ENCODE measurements around the gene GNB1.
"Not testable (repeated sequence)": the region's sequence is repeated elsewhere in the genome, so short reads cannot be mapped to it uniquely, and the experiment has no call there.

Gene GNB1

DNA sequence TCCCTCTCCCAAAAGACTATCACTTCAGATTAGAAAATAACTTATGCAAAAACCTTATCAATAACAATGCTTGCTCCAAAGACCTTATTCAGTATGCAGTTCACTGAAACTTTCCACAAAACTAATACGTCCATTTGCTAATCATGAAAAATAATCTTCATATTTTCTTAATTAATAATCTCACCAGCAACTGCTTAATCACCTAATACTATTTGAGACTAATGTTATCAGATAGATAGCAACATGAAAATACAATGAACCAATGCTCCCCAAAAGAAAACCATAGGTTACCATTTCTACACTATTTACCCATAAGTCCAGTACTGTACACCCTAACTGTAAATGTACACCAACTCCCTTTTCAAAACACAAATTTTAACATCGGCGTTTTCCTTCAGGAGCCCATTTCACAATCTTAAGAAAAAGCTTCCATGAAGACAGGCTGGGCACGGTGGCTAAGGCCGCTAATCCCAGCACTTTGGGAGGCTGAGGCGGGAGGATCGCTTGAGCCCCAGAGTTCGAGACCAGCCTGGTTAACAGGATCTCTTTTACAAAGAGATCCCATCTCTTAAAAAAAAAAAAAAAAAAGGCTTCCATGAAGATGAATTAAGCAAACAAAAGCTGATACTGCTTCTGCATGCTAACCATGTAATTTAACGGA, 1.7 kb downstream of the GNB1 start:
- DNase-seq, result no peak

DNA sequence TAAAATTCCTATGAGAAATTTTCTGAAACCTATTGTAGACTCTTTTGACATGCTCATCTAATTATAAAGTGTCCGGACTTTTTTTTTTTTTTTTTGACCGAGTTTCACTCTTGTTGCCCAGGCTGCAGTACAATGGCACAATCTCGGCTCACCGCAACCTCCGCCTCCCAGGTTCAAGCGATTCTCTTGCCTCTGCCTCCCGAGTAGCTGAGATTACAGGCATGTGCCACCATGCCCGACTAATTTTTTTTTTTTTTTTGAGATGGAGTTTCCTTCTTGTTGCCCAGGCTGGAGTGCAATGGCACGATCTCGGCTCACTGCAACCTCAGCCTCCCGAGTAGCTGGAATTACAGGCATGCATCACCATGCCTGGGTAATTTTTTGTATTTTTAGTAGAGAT, 7.0 kb downstream of the GNB1 start:
- not testable (repeated sequence) for DNase-seq

DNA sequence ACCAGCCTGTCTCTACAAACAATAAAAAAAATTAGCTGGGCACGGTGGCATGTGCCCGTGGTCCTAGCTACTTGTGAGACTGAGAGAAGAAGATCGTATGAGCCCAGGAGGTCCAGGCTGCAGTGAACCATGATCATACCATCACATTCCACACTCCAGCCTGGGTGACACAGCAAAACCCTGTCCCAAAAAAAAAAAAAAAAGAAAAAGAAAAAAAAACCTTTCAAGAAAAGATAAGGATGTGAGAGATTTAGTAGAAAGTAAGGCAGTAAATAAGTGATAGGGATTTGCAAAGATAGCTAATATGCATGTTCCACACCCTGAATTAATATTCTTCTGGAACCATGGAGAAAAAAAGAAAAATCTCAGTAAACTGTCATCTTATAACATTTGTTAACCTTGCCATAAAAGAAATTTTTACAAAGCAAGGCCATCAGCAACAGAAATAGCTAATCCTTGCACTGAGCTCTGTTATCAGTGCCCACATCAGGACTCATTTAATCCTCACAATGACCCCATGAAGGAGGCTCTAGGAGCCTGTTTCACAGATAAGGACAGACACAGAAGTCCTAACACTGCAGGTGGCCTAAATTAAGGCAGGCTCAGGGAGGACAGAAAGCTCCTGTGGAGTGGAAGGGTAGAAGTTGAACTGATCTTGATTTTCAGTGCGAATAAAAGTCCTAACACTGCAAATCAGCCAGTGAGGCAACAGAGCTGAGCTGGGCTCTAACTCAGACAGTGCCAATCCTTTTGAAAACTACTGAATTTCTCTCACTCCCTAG, 7.6 kb downstream of the GNB1 start:
- DNase-seq, result no peak

DNA sequence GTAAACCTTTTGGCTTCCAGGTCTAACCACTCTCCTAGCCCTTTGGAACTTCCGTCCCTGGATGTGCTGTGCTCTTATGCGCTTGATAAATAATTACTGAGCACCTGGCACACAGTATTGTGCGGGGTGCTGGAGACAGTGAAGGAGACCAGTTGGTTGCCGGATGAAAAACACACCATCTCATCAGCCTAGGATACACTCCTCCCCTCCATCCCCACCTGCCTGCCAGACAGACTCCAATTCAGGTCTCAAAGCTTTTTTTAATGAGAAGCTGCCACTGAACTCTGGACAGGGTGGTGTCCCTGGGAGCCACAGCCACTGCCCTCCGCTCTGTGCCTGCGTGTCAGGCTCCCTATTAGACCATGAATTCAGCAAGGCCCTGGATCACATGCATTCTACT, 9.2 kb downstream of the GNB1 start:
- no peak for DNase-seq

DNA sequence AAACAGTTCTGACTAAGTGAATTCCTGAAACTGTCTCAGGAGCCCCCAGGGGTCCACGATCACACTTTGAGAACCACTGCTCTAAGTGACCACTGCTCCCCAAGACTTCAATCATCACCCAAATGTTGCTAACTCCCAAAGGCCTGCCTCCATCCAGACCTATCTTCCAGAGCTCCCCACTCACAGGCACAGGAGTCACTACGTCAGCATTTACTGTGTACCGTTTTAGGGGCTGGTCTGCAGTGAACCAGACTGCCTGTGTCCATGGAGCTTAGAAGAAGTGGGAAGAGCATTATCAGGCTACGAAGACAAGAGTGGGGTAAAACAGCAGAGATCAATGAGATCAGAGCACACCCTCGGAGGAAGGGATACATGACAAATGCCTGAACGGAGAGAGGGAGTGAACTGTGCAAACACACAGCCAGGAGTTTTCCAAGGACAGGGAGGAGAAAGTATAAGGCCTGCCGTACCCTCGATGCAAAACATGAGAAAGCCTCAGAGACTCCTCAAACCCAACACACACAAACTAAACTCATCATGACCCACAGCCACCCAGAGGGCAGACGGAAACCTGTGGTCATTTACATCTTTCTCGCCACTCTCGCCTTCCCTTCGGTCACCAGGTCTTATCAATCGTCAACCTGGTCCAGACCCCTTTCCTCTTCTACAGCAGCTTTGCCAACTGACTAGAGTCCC, 10.1 kb downstream of the GNB1 start:
- no peak for DNase-seq

DNA sequence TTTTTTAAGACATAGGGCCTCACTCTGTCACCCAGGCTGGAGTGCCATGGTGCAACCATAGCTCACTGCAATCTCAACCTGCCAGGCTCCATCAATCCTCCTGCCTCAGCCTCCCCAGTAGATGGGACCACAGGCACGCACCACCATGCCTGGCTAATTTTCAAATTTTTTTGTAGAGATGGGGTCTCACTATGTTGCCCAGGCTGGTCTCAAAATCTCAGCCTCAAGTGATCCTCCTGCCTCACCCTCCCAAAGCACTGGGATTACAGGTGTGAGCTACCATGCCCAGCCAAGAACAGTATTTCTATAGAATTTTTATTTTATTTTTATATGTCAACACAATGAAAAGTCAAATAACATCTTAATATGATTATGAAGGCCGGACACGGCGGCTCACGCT, 10.9 kb downstream of the GNB1 start:
- DNase-seq, result no peak

DNA sequence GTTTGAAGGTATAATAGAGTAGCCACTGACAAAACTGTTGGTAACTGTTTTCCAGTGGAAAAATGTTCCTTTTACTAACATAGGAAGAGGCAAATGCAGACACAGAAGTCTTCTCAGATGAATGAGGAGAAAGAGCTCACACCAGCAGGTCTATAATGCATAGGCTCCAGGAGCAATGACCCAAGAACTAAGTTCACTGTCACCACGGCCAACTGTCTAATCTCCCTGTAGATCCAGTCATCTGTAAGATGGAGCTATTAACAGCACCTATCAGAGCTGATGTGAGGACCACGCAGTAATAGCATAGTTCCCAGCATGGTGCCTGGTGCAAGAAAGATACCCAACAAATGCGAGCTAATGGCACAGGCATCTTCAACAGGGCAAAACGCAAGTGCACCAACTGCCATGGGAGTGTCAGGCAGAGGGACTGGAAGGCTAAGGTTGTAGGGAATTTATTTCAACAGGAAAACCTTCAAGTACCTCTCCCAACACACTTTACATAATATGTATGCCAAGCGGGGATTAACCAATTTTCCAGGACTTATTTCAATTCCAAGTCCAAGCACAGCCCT, 12.9 kb downstream of the GNB1 start:
- DNase-seq, result no peak

DNA sequence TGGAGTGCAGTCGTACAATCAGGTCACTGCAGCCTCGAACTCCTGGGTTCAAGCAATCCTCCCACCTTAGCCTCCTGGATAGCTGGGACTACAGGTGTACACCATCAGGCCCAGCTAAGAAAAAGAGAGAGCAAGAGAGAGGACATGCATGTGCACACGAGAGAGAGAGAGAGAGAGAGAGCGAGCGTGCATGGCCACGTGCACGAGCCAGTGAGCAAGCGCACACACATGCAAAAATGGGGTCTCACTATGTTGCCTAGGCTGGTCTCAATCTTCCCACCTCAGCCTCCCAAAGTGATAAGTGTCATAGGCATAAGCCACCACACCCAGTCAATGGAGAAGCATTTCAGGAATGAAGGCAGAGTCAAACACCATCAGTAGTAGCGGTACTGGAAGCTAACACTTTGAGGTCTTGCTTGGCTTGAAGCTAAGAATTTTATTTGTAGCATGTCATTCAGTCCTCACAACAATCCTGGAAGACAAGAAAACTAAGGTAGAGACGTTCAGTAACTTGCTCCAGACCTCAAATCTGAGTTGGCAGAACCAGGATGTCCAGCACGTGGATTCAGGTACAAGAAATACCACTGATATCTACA, 14.5 kb downstream of the GNB1 start:
- no peak for DNase-seq

DNA sequence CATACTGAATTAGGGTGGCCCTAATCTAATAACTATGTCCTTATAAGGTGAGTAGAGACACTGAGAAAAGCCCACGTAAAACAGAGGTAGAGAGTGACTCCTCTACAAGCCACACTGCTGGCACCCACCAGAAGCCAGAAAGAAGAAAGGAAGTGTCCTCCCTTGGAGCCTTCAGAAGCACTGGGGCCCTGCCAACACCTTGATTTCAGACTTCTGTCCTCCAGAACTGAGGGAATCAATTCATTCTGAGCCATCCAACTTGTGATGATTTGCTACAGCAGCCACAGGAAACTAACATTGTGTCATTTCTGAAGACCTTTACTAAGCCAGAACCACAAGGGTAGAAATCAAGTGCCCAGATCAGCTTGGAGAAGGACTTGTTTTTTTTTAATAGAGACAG, 15.0 kb downstream of the GNB1 start:
- DNase-seq, result no peak

DNA sequence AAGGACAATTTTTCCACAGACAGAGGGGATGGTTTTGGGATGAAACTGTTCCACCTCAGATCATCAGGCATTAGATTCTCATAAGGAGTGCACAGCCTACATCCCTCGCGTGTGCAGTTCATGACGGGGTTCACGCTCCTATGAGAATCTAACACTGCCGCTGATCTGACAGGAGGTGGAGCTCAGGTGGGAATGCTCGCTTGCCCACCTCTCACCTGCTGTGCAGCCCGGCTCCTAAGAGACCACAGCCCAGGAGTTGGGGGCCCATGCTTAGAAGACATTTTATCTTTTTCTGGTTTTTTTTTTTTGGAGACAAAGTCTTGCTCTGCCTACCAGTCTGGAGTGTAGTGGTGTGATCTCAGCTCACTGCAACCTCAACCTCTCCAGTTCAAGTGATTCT, 16.0 kb downstream of the GNB1 start:
- no peak for DNase-seq

DNA sequence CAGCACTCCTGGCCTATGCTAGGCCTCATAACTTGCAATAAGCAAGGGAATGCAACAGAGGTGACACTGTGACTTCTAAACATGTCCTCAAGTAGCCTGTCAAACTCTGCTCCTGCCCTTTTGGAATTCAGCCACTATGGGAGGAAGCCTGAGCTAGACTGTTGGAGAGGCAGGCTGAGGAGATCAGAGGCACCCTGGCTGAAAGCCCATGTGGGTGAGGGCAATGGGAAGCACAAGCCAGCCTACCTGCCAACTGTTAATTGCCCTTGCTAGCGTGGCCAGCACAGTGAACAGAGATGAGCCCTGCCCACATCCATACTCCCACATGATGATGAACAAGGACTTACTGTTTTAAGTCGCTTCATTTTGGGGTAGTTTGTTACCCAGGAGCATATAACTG, 17.7 kb downstream of the GNB1 start:
- no peak for DNase-seq

DNA sequence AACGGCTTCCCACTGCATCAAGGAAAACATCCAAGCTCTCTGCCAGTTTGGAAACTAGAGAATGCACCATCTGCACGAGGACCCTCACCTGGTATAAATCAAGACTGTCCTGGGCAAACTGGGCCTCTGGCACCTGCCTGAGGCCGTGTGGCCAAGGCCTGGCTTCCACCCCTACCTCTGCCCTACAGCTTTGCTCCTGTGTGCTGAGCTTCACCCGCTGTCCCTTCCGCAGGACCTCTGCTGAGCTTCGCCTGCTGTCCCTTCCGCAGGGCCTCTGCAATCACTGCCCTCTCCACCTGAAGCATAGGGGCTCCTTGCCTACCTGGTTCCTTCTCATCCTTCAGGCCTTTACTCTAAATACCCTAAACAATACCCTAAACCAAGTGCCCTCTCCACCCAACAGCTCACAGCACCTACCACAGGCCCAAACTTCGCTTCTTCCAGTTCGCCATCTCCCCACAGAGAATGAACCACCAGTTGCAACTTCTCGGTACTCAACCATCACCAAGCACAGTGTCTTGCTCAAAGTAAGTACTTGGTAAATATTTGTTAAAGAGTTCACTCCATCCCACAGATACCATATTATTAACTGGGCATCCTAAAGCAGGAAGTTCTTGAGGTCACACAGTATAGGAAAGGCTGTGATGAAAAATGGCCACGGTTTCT, 18.4 kb downstream of the GNB1 start:
- no peak for DNase-seq

DNA sequence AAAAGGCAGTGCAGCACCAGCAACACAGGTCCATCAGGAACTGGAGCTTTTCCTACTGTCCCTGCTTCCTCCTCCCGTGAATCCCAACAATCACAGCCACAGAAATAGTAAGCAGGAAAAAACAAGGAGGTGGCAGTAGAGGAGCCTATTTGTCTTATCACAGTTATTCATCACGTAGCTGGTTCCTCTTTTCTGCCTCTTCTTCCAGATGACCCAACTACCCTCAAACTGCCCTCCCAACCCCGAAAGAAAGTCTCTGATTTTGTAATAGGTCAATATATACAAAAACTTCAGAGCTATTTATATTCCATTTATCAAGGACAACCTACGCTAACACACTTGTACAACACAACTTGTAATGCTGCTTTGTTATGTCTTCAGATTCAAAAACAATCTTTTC, 21.4 kb downstream of the GNB1 start:
- no peak for DNase-seq

DNA sequence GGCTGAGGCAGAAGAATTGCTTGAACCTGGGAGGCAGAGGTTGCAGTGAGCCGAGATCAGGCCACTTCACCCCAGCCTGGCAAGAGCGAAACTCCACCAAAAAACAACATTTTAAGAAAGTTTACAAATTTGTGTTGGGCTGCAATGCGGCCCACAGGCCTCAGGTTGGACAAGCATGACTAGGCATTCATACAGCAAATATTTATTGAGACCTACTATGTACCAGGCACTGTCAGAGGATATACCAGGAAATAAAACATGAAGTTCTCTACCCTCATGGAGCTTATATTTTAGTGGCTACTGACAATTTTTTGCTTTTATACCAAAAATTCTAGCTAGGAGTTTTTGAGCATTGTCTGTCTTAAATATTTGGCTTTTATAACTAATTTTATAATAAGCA, 23.7 kb downstream of the GNB1 start:
- no peak for DNase-seq

DNA sequence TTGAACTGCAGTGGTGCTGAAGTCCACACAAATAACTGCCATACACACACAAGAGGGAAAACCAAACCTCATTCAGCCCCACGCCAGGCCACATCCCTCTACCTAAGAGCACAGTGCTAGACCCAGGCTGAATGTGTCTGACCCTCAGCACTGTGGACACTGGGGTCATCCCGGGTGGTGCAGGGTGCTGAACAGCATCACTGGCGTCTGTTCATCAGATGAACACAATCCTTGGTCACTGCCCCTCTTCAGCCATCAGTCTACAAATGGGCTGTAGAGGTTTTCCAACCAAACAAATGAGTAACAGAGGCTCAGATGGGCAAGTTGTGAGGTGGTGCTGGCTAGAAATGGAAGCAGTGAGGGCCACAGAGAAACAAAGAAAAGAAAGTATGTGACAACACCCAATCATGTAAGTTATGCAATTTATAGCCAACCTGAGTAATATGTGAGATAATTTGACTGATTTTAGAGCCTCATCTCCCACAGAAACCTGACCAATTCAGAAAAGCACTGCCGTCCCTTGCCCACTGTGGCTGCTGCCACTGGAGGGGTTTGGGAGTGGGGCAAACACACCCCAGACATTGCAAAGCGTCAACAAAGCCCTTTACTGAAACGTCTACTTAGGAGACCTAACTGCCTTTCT, 27.9 kb downstream of the GNB1 start:
- DNase-seq, result no peak

DNA sequence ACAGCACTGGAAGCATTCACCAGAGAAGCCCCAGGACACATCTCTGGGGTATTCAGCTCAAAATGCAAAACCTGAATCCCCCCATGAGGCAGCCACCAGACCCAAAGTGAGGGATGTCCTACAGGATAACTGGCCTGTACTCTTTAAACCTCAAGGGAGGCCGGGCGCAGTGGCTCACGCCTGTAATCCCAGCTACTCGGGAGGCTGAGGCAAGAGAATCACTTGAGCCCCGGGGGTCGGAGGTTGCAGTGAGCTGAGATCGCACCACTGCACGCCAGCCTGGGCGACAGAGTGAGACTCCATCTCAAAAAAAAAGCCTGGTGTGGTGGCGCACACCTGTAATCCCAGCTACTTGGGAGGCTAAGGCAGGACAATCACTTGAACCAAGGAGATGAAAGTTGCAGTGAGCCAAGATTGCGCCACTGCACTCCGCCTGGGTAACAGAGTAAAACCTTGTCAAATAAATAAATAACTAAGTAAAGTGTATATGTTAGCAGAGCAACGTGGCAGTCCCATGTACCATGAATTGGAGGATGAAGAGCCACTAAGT, 29.1 kb downstream of the GNB1 start:
- not testable (repeated sequence) for DNase-seq

DNA sequence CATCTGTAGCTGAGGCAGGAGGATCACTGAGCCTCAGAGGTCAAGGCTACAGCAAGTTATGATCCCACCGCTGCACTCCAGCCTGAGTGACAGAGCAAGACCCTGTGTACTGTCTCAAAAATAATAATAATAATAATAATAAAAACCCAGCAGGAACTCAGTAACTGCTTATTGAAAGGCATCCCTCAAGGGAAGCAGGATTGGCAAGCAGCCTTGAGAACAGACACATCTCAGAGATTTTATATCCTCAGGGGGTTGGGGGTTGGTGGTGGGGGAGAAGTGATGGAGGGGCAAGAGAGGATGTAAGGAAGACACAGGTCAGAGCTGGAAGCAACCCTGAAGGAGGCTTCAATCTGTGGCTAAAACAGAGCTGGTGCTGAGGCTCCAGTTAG, 29.6 kb downstream of the GNB1 start:
- no peak for DNase-seq

DNA sequence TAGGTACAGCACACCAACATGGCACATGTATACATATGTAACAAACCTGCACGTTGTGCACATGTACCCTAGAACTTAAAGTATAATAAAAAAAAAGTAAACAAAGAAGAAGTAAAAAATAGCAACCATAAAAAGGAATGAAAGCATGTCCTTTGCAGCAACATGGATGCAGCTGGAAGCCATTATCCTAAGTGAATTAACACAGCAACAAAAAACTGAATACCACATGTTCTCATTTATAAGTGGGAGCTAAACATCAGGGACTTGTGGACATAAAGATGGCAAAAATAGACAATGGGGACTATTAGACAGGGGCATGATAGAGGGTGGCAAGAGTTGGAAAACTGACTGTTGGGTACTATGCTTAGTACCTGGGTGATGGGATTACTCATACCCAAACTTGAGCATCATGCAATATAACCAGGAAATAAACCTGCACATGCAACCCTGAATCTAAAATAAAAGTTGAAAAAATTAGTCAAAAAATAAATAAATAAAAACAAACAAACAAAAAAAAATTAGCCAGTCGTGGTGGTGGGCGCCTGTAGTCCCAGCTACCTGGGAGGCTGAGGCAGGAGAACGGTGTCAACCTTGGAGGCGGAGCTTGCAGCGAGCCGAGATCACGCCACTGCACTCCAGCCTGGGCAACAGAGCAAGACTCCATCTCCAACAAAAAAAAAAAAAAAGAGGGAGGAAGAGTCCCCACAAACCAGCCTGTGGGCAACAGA, 30.8 kb downstream of the GNB1 start:
- DNase-seq, result not testable (repeated sequence)

DNA sequence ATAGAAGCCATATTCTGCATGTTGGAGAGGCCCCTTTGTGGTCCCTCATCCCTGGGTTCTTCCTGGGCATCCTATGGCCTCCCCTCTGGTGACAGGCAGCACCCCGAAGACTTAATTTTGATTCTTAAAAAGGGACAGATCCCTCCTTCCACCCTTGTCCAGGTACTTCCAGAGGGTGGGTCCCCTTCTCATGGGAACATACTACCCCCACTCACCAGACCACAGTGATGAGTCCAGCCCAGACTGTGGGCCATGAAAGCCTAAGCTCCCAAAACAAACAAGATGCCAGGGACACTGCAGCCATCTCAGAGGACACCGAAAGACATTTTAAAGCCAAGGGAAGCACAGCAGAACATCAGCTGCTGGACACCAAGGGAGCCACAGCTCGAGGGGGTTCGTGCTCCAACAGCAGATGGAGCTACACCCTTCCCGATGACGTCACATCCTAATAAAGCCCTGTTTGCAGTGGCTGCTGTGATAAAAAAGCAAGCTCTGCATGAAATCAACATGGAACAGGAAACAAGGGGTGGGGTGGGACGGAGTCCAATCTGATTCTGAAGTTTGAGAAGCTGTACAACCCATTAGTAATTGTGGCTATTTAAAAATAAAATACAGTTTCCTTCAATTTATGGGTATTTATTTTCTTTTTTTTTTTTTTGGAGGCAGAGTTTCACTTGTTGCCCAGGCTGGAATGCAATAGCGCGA, 32.4 kb downstream of the GNB1 start:
- no peak for DNase-seq

DNA sequence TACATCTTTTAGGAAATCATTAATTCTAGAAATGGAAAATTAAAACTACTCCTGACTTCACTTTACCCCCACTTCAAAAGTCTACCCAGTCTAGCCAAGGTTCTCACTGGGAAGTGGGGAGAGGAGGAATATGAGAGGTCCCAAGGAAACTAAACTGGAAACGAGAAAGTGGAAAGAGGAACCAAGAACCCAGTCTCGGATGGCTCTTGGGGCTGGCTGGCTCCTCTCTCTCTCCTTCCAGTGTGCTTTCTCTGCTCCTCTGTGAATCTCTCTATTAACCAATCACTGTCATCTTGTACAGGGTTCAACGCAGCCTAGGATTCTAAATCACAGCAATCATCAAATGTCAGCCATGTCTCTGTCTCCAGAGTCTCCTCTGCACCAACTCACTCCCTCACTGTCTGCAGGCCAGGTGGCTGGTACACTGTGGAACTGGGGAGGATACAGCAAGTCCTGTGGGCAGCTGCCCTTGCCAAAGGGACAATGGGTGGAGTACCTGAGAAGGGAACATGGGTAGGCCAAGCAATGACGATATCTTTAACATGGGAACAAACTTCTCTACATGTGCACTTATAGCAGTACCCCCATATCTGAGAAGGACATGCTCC, 33.7 kb downstream of the GNB1 start:
- DNase-seq, result no peak

Measured in cortex of kidney (tissue), 1 donor.